HepG2 (cell line): ENCODE data around the gene EBF3. TPM values are rescaled to one million over a fixed set of nuclear protein-coding genes. Genes with fewer than 3 reads are reported as not detected.

ENCODE experiments used
- CREM ChIP-seq, 2 experiments: sonication (generic) in 1 of 2; formaldehyde crosslinking in 1 of 2; IDR thresholded peaks; 2 replicates each; pipeline versions ENCODE4 v1.4.0 to v1.6.1; 2016 to 2020; ENCODE audit warnings: antibody characterized with exemption in 1 of 2, mild to moderate bottlenecking in 1 of 2, missing genetic modification reagents in 1 of 2
- FOXP1 ChIP-seq, 2 experiments: fragments of 450-650 bp in 1 of 2; IDR thresholded peaks; 2 replicates each; pipeline ENCODE4 v1.6.1; 2017 to 2018; ENCODE audit warnings: antibody characterized with exemption in 1 of 2
- JUNB ChIP-seq: sonication (generic); formaldehyde crosslinking; IDR thresholded peaks from 2 replicates; pipeline ENCODE4 v1.8.0; 2022; ENCODE audit warnings: missing genetic modification reagents, mild to moderate bottlenecking, borderline replicate concordance
- MYNN ChIP-seq: sonication (generic); formaldehyde crosslinking; IDR thresholded peaks from 2 replicates; pipeline ENCODE4 v1.4.0; 2020; ENCODE audit warnings: mild to moderate bottlenecking, low read depth, missing genetic modification reagents
- NBN ChIP-seq: fragments of 450-650 bp; conservative IDR thresholded peaks from 2 replicates; pipeline ENCODE4 v1.6.1; 2017
- RBAK ChIP-seq: sonication (generic); formaldehyde crosslinking; IDR thresholded peaks from 2 replicates; pipeline ENCODE4 v1.5.1; 2020; ENCODE audit warnings: mild to moderate bottlenecking, missing genetic modification reagents
- SP2 ChIP-seq: sonication (generic); formaldehyde crosslinking; IDR thresholded peaks from 2 replicates; pipeline ENCODE4 v1.5.1; 2020; ENCODE audit warnings: mild to moderate bottlenecking, missing genetic modification reagents
- ZBTB2 ChIP-seq: sonication (generic); formaldehyde crosslinking; IDR thresholded peaks from 2 replicates; pipeline ENCODE4 v1.8.0; 2022; ENCODE audit warnings: low read depth, missing genetic modification reagents
- ZNF430 ChIP-seq: sonication (generic); formaldehyde crosslinking; IDR thresholded peaks from 2 replicates; pipeline ENCODE4 v1.9.0; 2021; ENCODE audit warnings: mild to moderate bottlenecking, missing genetic modification reagents
- ZNF563 ChIP-seq: sonication (generic); formaldehyde crosslinking; IDR thresholded peaks from 2 replicates; pipeline ENCODE4 v1.8.0; 2022; ENCODE audit warnings: mild to moderate bottlenecking, moderate library complexity, missing genetic modification reagents
- ZSCAN12 ChIP-seq: sonication (generic); formaldehyde crosslinking; IDR thresholded peaks from 2 replicates; pipeline ENCODE4 v1.9.0; 2021; ENCODE audit warnings: mild to moderate bottlenecking, missing genetic modification reagents
- polyA plus RNA-seq, 8 experiments: library from polyadenylated mRNA; depleted of rRNA in 3 of 8; stranded (reverse) in 7 of 8; unstranded in 1 of 8; fragments of >200 nt; fragmentation: Illumina TruSeq in 4 of 8; extraction: Trizol in 4 of 8; gene quantifications; 2 replicates each; pipeline versions ENCODE4 v1.2.1 to v1.2.3, GENCODE V29; 2011 to 2016; ENCODE audit warnings: low read depth in 4 of 8, missing spikeins in 1 of 8, mixed read lengths in 1 of 8; ENCODE audit not compliant: insufficient read depth in 1 of 8
- total RNA-seq, 5 experiments: library from RNA; depleted of rRNA; stranded (reverse); fragments of >200 nt; fragmentation: Illumina TruSeq; extraction: Trizol; gene quantifications; 2 replicates each; pipeline ENCODE4 v1.2.3, GENCODE V29; 2016; ENCODE audit warnings: low read depth in 1 of 5

EBF3 gene
- total and polyA plus RNA-seq, 2 of the 13 experiments (the other 11 are each of a cell fraction or from before 2014, with no cell fraction given): not detected

GRCh38 chr10:129960481-129961156 is 3.5 kb downstream of the EBF3 start (continued):
- TF ChIP-seq MYNN: no peak
- TF ChIP-seq SP2 (CRISPR knock-in tag): no peak
- TF ChIP-seq CREM (IDR thresholded peaks at IDR 0.05): no peak
- no peak for TF ChIP-seq CREM (CRISPR knock-in tag; IDR thresholded peaks at IDR 0.05)
- TF ChIP-seq ZNF563 (CRISPR knock-in tag): no peak
- TF ChIP-seq ZBTB2 (CRISPR knock-in tag): no peak
- TF ChIP-seq JUNB (CRISPR knock-in tag): no peak
- TF ChIP-seq RBAK: no peak
- no peak for TF ChIP-seq ZNF430 (CRISPR knock-in tag)
- TF ChIP-seq ZSCAN12 (CRISPR knock-in tag): no peak
- no peak for TF ChIP-seq NBN
- TF ChIP-seq FOXP1 (IDR thresholded peaks at IDR 0.05): no peak
- TF ChIP-seq FOXP1 (CRISPR knock-in tag; IDR thresholded peaks at IDR 0.05): no peak
- TF ChIP-seq, all 625 proteins: peak for 0
